Left lobe of liver (tissue), 2 donors: ENCODE measurements around the gene GALNT7. TPM values are rescaled to one million over a fixed set of nuclear protein-coding genes. Genes with fewer than 3 reads are reported as not detected.
"Not testable (repeated sequence)": the region's sequence is repeated elsewhere in the genome, so short reads cannot be mapped to it uniquely, and the experiment has no call there.

Experiments
- ATAC-seq: fragments of 200-7000 bp; cut with Tn5 transposase; one replicate; pipeline ENCODE4 v1.9.1; 2020; ENCODE audit warnings: mild to moderate bottlenecking, moderate library complexity
- DNase-seq: peaks from one replicate; pipeline ENCODE4 v3.0.0-alpha.2; 2020; ENCODE audit warnings: low spot score
- total RNA-seq: library from RNA; stranded (reverse); gene quantifications from one replicate; pipeline ENCODE4 v1.2.1, GENCODE V29; 2021
- donor health status: DM: no; HTN: no; CAD: no; lungs with moderate emphysema.
- donor health status: DM: no; HTN: yes; CAD: no.

Gene GALNT7
- total RNA-seq, 1 donor from 2014 or later, result 0.65 TPM

GRCh38 chr4:173192375-173193162 is 24.0 kb downstream of the GALNT7 start:
- no peak for DNase-seq
- no peak for ATAC-seq

- ATAC-seq (no peak), DNase-seq (no peak)
Measured at GRCh38 chr4:173194157-173194556, 25.5 kb downstream of the GALNT7 start.

- DNase-seq (no peak), ATAC-seq (no peak)
Measured at GRCh38 chr4:173195109-173195508, 26.5 kb downstream of the GALNT7 start.

- DNase-seq, result no peak
- ATAC-seq, result no peak
Measured at GRCh38 chr4:173199553-173199952, 30.9 kb downstream of the GALNT7 start.

- DNase-seq (no peak), ATAC-seq (no peak)
Measured at GRCh38 chr4:173200103-173200884, 31.7 kb downstream of the GALNT7 start.

- ATAC-seq (no peak), DNase-seq (no peak)
Measured at GRCh38 chr4:173202395-173202794, 33.8 kb downstream of the GALNT7 start.

- DNase-seq (no peak), ATAC-seq (no peak)
Measured at GRCh38 chr4:173205656-173206055, 37.0 kb downstream of the GALNT7 start.

- no peak for ATAC-seq
- no peak for DNase-seq
Measured at GRCh38 chr4:173208420-173208819, 39.8 kb downstream of the GALNT7 start.

GRCh38 chr4:173211222-173211621 is 42.6 kb downstream of the GALNT7 start:
- ATAC-seq, result no peak

GRCh38 chr4:173211838-173212237 is 43.2 kb downstream of the GALNT7 start:
- DNase-seq, result no peak
- ATAC-seq, result no peak

More at GRCh38 chr4:173211222-173211621, 42.6 kb downstream of the GALNT7 start:
- no peak for DNase-seq

GRCh38 chr4:173212379-173212778 is 43.8 kb downstream of the GALNT7 start:
- no peak for ATAC-seq
- DNase-seq, result no peak

- no peak for DNase-seq
- no peak for ATAC-seq
Measured at GRCh38 chr4:173213296-173213695, 44.7 kb downstream of the GALNT7 start.

GRCh38 chr4:173214231-173214630 is 45.6 kb downstream of the GALNT7 start:
- no peak for ATAC-seq

GRCh38 chr4:173214661-173215060 is 46.0 kb downstream of the GALNT7 start:
- ATAC-seq, result no peak
- DNase-seq, result no peak

More at GRCh38 chr4:173214231-173214630, 45.6 kb downstream of the GALNT7 start:
- no peak for DNase-seq

GRCh38 chr4:173217075-173217474 is 48.5 kb downstream of the GALNT7 start:
- ATAC-seq (no peak), DNase-seq (no peak)

GRCh38 chr4:173217727-173218126 is 49.1 kb downstream of the GALNT7 start:
- no peak for DNase-seq
- no peak for ATAC-seq

GRCh38 chr4:173218411-173219125 is 50.0 kb downstream of the GALNT7 start:
- ATAC-seq (no peak), DNase-seq (no peak)

- not testable (repeated sequence) for ATAC-seq, DNase-seq
Measured at GRCh38 chr4:173219126-173219437, 50.5 kb downstream of the GALNT7 start.

- ATAC-seq (no peak), DNase-seq (no peak)
Measured at GRCh38 chr4:173223743-173224142, 55.1 kb downstream of the GALNT7 start.

GRCh38 chr4:173226401-173226888 is 57.8 kb downstream of the GALNT7 start:
- no peak for ATAC-seq
- DNase-seq, result no peak

GRCh38 chr4:173227756-173228155 is 59.1 kb downstream of the GALNT7 start:
- no peak for ATAC-seq
- no peak for DNase-seq
